SW 1271 (cell line): ENCODE data around the gene HOXB6.
A peak's percentile ranks its signal among the peaks of the same experiment; 100 is the strongest.

ENCODE experiments used
- DNase-seq, 2 experiments: peaks; one replicate each; lab custom pipeline; 2025; lab: John Stamatoyannopoulos, UW

The HOXB6 gene

DNA sequence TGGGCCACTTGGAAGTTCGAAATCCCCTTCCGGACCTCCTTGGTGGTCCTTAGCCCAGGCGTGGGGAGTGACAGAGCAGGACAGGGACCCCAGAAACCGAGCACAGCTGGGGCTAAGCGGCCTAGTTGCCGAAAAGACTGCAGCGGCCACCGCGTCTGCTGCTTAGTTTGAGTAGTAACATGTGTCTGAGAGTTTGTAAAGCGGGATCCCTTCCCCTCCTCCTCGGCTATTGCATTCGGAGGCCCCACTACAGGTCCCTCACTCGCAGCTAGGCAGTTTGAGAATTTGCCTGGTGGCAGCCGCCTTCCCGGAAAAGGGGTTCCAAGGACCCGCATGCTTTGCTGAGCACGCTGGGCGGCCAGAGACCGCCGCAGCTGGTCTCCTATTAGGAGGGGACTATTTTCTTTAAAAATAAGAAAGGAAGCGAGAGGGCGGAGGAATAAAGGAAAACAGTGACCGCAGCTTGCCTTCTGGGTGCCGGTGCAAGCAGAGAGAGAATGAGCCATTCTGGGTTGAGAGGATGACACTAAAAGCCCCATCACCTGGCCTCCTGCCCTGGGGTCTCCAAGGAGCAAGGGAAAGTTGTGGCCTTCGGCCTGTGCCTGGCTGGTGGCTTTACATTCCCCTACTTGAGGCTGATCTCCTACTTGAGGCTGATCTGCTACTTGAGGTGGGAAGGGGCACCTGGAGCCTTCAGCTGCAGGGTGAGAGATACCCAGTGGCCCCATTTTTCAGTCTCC is 10.1 kb downstream of the HOXB6 start:
- DNase-seq, result no peak

DNA sequence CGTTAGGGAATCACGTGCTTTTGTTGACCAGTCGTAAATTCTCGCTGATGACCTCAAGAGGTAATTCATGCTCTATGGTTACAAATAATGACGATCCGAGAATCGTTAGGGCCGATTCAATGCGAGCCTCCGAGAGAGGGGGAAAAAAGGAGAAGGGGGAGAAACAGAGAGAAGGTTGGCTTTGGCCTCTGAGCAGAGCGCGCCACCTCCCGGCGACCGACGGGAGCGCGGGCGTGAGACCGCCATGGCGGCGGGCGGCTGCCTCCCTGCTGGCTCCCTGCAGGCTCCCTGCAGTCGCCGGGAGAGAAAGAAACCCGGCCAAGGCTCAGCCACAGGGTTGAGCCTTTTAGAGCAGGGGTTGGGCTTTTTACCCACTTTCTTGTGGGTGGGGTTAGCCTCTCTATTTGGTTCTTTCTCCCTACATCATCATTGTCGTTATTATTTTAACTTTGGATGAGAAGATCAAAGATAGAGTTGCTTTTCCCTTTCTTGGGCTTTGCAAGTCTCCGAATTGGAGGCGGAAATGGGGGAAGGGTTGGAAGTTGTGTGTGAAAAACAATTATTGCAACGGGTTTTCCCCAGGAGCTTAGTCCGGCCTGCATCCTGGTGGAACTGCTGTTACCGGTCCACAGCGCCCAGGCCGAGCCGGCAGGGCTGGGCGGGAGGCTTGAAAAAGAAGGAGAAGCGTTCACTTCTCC is 10.8 kb downstream of the HOXB6 start:
- DNase-seq, result peak; percentile 51 to 73

DNA sequence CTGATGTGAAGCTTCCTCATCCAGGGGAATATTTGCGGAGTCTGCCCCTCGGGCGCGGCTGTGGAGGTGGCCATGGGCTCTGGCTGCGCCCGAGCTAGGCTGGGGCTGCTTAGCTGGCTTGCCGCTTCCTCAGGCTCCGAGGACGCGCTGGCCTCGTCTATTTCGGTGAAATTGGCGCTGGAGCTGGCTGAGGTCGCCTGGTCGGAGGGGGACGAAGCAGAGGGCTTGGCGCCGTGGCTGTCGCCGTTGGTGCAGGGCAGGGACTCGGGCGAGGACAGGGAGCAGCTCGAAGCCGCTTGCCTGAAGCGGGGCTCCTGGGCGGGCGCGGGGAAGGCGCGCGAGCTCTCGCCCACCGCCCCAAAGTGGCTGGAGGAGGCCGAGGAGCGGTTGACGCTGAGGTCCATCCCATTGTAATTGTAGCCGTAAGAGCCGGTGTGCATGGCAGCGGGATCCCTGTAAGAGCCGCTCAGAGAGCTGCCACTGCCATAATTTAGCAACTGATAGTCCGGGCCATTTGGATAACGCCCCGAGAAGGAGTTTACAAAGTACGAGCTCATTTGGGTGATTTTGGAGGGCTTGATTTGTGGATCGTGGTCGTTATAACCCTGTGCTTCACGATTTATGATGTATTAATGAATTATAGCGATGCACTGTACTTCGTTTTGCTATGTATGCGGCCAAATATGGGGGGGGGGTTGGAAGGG is 11.5 kb downstream of the HOXB6 start, which contains the start of gene HOXB5:
Gene HOXB5, minus strand, starts transcription at position 654 of the 704 bp plus-strand sequence. Its CDS starts 97 bp downstream, at position 557.
- no peak for DNase-seq

DNA sequence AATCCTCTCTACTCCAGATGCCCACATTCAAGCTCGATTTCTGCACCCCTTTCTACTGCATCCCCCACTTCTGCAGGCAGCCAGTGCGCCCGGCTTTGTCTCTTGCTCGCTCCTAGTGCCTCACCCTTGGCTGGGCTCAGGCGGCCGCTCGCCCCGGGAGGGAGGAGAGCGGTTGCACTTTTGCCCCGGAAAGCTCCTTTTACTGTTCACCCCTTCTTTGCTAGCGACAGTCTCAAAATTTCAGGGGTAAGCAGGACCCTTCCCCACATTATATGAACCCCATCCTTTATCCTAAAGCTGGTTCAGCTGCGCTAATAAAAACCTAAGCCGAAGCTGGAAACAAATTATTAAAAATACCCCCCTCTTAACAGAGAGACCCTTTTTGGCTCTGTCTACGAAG is 12.2 kb downstream of the HOXB6 start:
- DNase-seq, result no peak

DNA sequence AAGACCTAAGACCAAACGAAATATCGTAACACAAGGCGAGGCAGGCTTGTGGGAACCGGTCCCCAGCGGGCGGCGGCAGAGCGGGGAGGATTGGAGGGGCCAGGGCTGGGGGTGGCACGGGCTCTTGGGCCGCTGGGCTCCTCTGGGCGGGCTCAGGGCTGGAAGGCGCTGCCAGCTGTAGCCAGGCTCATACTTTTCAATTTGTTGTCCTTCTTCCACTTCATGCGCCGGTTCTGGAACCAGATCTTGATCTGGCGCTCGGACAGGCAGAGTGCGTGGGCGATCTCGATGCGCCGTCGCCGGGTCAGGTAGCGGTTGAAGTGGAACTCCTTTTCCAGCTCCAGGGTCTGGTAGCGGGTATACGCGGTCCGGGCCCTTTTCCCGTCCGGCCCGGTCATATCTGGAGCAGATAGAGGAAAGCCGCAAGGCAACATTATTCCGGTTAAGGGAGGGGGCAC is 12.7 kb downstream of the HOXB6 start:
- no peak for DNase-seq

DNA sequence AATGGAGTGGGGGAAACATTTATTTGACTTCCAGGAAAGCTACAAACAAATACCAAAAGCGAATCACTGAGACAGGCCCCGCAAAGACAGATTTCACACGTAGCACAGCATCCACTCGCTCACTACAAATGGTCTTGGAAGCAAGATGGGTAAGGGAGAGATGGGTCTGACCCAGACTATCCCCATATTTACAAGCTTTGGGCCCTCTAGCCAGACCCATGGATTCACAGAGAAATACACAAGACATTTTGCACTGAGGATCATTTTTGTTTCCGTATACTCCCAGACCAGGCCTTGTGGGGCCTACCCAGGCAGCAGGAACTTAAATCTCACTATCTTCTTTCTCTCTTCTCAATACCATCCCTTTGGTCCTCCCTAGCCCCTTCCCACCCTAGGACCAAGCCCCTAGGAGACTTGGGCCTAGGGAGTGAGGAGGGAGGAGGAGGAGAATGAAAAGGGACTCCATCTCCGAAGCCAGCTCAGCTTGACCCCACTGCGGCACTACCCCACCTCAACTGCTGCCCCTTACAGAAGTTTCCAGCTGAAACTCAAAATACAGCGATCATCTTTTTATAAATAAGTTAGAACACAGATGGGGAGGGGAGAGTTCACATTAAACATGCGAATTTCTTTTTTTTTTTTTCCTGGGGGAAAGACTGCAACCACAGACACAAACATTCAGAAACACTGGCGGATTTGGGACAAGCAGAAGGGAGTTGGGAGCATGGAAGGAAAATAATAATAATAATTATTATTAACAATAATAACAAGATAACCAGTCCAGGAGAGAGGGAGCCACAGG is 13.3 kb downstream of the HOXB6 start:
- DNase-seq, result no peak

DNA sequence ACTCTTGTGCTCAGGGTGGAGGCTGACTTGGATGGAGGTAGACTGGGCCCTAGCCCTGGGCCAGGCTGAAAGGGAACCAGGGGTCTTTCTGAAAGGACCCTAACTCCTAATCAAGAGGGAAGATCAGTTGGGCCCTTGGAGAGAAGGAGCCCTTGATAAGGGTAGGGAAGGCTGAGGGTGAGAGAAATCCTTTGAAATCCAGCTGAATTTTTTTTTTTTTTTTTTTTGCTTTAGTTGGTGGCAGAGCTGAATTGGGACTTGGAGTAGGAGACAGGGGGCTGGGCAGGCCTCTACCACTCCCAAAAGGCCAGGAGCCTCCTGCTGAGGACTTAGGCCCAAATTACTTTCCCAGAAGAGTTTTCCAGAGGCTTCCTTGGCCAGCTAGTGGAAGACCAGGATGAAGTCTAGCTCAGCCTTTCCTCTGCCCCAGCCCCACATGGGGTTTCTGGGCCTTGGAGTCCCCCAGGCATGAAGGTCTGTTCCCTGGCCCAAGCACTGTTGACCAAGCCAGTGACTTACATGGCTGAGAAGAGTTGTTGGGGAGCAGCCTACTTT is 14.1 kb downstream of the HOXB6 start:
- no peak for DNase-seq

DNA sequence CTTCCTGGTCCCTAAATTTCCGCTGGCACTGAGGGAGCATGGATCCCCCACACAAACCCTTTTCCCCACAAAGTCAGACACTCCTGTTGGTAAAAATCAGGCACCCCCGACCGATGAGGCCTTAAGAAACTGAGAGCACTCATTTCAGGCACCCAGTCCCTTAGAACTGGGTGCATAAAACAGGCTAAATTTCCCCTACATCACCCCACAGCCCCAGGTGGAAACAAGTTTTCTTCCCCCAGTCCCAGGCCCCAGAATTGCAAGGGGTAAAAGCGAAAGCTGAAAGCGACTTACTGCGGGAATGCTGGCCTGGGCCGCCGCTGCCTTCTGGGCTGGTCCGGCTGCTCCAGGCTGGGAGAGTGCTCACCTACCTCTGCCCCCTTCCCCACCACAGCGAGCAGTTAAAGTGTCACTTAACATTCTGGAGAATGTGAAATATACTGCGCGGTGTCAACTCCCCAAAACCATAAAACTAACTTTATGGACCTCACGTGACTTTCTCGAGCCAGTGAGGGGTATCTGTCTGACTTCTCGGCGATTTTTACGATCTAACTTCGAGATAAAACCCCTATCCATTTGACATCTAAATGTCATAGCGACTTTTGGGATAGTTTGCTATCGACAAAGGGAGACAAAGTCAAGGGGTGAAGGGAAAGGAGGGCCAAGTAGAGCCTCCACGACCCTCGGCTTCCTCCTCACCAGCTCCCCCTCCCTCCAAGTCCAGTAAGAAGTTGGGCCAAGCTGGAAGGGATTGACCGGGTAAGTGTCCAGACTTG is 14.8 kb downstream of the HOXB6 start, which contains the start of gene HOXB3:
Gene HOXB3, minus strand, starts transcription at position 411 of the 776 bp plus-strand sequence. CDS start 37,767 bp downstream, outside the sequence.
- DNase-seq, result no peak

DNA sequence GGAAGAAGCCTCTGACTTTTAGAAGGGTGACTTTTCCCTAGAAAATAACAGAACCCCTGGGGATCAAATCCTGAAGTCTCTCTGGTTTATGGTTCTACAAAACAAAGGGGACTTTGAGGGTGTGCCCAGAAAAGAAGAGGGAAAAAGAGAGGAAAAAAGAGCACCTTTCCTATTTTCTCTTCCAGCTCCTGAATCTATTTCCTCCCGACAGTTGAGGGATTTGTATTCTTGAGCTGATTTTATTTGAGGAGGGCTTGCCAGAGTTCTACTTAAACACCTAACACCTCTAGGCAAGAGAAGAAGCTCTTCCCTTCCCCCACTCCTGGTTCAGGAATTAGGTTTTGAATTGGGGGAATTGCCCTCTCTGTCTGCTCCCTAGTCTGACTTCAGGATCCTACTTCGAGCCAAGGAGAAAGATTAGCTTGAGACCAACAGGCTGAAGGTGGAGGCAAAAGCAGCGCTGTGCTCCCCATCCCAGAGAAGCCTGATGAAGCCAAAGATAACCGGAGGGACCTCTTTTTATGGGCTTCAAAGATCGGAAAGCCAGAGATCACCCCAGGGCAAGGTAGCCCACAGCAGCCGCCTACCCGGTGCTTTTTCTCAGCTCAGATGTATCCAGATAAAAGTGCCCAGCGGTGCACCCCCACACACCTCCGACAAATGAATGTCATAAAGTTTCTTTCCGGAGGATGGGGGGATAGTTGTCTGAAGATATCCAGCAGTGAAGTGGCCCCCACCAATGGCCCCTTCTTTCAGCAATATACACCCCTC is 15.5 kb downstream of the HOXB6 start:
- DNase-seq, result no peak

DNA sequence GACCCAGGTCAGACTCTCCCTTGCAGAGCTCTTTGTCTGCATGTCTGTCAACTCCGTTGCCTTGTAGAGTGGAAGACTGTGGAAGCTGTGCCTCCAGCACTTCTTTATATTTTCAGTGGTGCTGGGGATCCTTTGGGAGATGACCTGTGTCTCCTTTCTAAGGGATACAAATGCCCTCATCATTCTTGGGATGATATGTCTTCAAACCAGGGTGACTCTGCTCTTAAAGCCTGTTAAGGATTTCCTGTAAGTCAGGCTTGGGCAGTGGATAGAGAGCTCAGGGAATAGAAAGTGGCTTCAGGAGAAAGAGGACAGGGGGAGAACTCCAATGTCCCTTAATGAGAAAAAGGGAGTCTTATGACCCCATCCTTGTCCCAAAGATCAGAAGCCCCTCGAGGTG is 16.3 kb downstream of the HOXB6 start:
- DNase-seq, result no peak

DNA sequence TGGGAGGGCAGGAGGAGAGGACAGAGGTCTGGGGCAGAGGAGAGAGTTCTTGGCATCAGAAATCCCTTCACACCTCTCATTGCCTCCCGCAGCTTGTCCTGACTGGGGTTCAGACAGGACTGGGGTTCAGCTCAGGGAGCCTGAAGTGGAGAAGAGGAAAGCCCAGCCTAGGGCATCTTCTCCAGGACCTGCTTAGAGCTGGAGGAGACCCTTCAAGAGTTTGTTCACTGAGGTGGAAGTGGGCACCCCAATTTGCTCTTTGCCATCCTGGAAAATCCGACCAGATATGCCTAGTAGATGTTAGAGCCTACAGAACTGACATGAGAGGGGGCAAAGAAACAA is 16.7 kb downstream of the HOXB6 start:
- no peak for DNase-seq

DNA sequence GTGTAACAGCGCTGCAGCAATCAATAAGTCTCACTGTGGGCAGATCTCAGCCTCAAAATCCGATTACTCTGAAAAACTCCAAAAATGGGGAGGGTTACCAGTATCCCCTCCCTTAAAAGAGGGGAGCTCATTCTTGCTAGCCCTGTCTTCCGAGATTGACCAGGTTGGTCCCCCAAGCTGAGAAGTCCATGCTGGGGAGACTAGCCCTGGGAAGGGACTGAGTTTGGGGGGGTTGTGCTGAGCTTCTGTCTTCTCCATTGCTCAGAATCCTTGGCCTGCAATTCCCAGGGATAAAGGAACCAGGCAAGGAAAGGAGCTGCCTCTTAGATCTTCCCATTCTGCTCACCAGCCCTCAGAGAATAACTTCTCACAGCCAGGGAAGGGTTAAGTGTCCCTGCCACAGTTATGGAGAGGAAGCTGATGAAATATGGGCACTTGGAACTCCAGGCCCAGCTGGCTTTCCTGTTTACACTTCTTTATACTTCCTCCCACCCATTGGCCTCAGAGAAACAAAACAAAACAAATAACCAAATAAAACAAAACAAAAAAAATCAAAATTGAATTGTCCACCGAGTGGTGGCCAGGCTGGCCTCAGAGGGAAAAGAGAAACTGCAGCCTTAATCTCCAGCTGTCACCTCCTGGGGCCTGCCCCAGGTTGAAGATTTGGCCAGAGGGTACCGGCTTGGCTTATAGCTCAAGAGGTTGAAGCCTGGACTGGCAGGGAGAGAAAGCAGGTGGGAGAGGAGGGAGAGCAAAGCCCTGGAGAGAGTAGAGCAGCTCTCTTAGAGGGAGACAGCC is 17.3 kb downstream of the HOXB6 start:
- DNase-seq, result no peak

DNA sequence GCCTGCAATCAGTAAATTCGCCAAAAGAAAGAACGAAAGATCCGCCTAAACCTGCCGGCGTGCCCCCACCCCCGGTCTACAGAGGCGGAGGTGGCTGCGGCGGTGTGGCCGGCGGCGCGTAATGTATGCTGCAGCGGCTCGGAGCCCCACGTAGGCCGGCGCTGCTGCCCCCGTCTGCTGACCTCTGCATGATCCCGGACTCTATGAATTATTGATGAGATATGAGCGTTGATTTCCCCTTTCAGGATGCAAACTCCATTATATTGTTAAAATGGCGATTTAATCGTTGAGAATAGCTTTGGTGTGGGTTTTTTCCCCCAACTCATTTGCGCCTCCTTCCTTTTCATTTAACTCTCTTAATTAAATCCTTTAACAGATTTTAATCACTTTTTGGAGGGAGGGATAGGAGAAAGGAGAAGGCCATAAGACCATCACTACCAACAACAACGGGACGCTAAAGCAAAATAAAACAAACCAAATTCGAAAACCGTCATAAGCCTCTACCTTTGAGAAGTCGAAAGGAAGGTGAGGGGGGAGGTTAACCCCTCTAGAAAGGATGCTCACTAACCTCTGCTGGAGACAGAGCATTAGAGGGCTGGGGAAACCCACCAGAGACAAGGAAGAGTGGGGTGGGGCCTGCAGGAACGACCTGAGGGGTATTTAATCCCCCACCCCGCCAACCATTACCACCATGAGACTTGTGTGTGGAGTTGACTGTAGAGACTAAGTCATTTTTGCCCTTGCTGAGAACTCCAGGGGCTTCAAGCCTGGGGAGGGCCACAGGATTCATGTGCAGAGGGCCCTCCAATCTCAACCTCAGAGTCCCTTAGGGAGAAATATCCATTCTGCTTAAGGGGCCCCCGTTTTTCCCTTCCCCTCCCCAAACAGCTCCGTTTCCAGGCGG is 18.2 kb downstream of the HOXB6 start:
- DNase-seq, result no peak

DNA sequence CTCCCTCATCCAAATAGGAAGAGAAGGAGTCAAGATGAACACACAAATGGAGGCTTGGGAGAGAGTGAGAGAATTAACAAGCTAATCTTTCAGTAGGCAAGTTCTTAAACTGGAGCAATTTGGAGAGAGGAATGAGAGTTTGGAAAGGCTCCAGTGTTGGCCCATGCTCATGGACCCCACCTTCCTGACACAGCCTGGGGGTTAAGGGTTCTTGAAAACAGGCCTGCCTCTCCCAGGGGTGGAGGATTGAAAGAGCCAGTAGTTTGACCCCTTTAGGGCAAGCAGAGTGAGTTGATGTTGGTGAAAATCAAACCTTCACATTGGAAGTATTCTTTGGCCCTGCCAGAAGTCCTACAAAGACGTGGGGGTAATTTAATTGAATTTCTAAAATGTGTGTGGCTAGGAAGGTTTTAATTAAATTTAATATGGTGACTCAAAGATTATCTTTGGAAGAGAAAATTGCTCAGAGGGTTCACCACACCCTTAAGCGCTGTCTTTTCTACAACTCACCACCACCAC is 20.5 kb downstream of the HOXB6 start:
- DNase-seq, result no peak

DNA sequence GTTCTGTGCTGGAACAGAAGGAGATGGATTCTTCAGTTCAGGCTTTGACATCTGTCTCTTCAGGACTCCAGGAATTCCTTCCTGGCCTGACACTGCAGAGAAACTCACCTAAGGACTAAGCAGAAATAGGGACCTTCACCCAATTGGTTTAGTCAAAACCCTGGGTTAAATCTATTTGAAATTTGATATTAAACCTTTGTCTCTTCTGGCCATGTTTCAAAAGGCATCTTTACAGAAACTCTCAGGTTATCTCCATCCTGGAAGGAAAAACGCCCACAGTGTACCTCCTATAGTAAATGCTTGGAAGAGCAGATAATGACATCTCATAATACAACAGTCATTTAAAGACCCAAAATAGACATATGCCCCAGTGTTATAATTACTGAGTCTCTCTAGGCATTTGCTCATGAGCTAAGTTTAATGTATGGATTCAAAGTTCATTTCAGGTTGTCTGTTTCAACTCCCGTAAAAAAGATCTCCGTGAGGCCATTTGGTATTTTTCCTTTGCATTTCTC is 21.0 kb downstream of the HOXB6 start:
- DNase-seq, result no peak

DNA sequence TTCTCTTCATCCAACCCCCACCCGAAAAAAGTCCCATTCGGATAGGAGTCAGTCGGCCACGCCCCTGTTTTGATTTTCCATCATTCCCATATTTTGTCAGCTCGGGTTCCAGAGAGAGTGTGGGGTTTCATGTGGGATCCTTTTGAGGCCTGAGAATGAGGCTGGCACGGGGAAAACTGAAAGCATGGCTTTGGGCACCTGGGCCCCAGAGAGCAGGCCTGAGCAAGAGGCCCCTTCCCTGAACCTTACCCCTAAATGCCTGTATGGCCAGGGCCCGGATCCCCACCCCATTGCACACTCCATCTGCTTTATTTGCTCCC is 22.1 kb downstream of the HOXB6 start:
- no peak for DNase-seq

DNA sequence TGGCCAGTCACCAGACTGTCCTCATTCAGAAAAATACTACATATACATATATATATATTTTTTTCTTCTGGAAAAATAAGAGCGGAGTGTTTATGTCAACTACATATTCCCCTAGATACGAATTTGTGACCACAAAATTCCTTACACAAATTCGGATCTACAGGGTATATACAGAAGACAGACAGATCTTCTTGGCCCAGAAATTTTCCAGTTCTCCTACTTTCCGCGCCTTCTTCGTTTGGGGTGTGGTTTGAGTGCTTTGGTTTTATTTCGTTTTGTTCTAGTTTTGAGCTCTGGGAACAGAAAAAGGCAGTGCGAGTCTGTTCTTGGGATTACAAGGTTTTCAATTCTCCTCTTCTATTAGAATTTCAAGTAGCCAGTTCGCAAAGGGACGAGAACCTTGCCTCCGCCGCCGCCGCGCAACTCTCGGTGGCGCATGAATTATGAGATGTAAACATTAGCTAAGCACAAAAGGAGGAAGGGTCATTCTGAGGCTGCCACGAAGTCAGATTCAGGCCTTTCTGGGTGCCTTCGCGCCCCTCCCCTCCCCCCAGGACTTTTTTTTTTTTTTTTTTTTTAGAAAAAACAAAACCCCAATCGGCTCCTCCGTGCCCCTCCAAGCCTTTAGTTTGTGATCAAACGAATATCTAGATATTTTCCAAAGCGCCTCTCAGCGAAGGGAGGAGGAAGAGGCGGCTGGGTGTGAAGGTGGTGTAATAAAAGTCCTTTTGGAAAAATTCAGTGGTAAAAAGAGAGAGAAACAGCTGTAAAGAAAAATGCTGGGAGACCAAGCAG is 24.8 kb downstream of the HOXB6 start:
- no peak for DNase-seq
